GM12801 (cell line): ENCODE data around the gene EN2.

Experiments
- CTCF ChIP-seq: IDR thresholded peaks from one replicate; pipeline ENCODE4 v1.5.1; 2011; ENCODE audit warnings: control low read depth; ENCODE audit not compliant: insufficient read length; ENCODE audit errors: extremely low read depth

EN2 gene

GRCh38 chr7:155422599-155423336 lies 35.2 kb upstream of the EN2 start:
- TF ChIP-seq CTCF, result no peak

GRCh38 chr7:155423337-155424285 lies 34.3 kb upstream of the EN2 start:
- no peak for TF ChIP-seq CTCF

- TF ChIP-seq CTCF, result no peak
These were observed 33.5 kb upstream of the EN2 start for GRCh38 chr7:155424301-155425010.

- no peak for TF ChIP-seq CTCF
These were observed 33.0 kb upstream of the EN2 start for GRCh38 chr7:155425011-155425340.

- no peak for TF ChIP-seq CTCF
These were observed 32.0 kb upstream of the EN2 start for GRCh38 chr7:155425887-155426286.

GRCh38 chr7:155426543-155427410 lies 31.2 kb upstream of the EN2 start:
- TF ChIP-seq CTCF, result no peak
